Gastroesophageal sphincter (tissue), 3 donors: ENCODE data around the gene RHEBL1.

ENCODE experiments used
- POLR2A ChIP-seq, 2 donors: fragments of 450-650 bp; IDR thresholded peaks; one replicate each; pipeline ENCODE4 v1.6.1; 2017; ENCODE audit warnings: antibody characterized with exemption in 2 of 2, mild to moderate bottlenecking in 2 of 2, moderate library complexity in 1 of 2
- TF ChIP-seq, protein P1 (sequence below), 4 experiments: fragments of 200-600 bp in 2 of 4; fragments of 450-650 bp in 2 of 4; sonication (generic) in 1 of 4; IDR thresholded peaks; one replicate each; pipeline ENCODE4 v1.5.1; 2017 to 2019; ENCODE audit warnings: antibody characterized with exemption in 4 of 4, mild to moderate bottlenecking in 2 of 4, moderate library complexity in 2 of 4

DNA sequence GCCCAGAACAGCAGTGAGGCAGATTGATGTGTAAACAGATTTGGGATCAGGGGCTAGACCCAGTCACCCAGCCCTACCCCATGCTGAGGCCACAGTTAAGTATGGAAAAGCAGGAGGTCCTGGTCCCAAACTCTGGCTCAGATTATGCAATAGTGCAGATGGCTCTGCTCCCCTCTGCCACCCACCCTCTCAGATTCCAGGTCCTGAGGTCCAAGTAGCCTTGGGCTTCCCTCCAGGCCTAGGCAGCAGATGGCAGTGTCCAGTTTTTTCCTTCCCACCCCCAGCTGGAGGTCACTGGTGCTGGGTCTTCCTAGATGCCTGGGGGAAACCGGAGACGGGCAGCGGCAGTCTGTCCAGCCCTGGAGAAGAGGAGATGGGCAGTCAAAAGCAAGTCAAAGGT, 27.6 kb upstream of the RHEBL1 start:
- TF ChIP-seq POLR2A (IDR thresholded peaks at IDR 0.05), result no peak
- TF ChIP-seq, protein P1, sequence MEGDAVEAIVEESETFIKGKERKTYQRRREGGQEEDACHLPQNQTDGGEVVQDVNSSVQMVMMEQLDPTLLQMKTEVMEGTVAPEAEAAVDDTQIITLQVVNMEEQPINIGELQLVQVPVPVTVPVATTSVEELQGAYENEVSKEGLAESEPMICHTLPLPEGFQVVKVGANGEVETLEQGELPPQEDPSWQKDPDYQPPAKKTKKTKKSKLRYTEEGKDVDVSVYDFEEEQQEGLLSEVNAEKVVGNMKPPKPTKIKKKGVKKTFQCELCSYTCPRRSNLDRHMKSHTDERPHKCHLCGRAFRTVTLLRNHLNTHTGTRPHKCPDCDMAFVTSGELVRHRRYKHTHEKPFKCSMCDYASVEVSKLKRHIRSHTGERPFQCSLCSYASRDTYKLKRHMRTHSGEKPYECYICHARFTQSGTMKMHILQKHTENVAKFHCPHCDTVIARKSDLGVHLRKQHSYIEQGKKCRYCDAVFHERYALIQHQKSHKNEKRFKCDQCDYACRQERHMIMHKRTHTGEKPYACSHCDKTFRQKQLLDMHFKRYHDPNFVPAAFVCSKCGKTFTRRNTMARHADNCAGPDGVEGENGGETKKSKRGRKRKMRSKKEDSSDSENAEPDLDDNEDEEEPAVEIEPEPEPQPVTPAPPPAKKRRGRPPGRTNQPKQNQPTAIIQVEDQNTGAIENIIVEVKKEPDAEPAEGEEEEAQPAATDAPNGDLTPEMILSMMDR (IDR thresholded peaks at IDR 0.05), result no peak
